HL-60 (cell line): Measurements from ENCODE around the gene C2CD5.

Source experiments
- GABPA ChIP-seq: IDR thresholded peaks from 2 replicates; pipeline ENCODE4 v1.6.1; 2012; ENCODE audit warnings: low read depth
- POLR2AphosphoS5 ChIP-seq: IDR thresholded peaks from 2 replicates; pipeline ENCODE4 v1.6.1; 2012; ENCODE audit warnings: low read depth
- TF ChIP-seq, protein P1 (sequence below): IDR thresholded peaks from one replicate; pipeline ENCODE4 v1.5.1; 2011; ENCODE audit warnings: low read length, control low read depth, inconsistent platforms; ENCODE audit not compliant: insufficient read depth
- TF ChIP-seq, protein P2 (sequence below): IDR thresholded peaks from 2 replicates; pipeline ENCODE4 v1.6.1; 2012; ENCODE audit warnings: low read depth; ENCODE audit not compliant: insufficient replicate concordance

DNA sequence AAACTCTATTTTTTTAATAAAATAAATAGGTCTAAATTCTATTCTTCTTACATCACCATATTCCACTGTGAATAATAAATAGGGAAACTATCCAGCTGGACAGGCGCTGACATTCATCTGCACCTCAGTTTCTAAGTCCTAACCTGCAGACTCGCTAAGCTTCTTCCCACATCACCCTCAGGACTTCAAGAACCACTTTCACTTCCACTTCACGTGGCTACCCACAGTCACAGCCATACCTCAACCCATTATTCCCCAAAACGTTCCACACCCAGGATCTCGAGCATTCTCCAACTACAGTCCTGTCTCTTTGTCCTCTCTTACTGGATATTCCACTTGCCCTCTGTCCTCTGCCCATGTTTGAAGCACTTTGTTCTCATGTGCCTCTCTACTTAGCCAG is 71.1 kb downstream of the C2CD5 start:
- TF ChIP-seq, protein P1, sequence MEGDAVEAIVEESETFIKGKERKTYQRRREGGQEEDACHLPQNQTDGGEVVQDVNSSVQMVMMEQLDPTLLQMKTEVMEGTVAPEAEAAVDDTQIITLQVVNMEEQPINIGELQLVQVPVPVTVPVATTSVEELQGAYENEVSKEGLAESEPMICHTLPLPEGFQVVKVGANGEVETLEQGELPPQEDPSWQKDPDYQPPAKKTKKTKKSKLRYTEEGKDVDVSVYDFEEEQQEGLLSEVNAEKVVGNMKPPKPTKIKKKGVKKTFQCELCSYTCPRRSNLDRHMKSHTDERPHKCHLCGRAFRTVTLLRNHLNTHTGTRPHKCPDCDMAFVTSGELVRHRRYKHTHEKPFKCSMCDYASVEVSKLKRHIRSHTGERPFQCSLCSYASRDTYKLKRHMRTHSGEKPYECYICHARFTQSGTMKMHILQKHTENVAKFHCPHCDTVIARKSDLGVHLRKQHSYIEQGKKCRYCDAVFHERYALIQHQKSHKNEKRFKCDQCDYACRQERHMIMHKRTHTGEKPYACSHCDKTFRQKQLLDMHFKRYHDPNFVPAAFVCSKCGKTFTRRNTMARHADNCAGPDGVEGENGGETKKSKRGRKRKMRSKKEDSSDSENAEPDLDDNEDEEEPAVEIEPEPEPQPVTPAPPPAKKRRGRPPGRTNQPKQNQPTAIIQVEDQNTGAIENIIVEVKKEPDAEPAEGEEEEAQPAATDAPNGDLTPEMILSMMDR, result no peak
- TF ChIP-seq GABPA, result no peak
- TF ChIP-seq POLR2AphosphoS5, result no peak
- TF ChIP-seq, protein P2, sequence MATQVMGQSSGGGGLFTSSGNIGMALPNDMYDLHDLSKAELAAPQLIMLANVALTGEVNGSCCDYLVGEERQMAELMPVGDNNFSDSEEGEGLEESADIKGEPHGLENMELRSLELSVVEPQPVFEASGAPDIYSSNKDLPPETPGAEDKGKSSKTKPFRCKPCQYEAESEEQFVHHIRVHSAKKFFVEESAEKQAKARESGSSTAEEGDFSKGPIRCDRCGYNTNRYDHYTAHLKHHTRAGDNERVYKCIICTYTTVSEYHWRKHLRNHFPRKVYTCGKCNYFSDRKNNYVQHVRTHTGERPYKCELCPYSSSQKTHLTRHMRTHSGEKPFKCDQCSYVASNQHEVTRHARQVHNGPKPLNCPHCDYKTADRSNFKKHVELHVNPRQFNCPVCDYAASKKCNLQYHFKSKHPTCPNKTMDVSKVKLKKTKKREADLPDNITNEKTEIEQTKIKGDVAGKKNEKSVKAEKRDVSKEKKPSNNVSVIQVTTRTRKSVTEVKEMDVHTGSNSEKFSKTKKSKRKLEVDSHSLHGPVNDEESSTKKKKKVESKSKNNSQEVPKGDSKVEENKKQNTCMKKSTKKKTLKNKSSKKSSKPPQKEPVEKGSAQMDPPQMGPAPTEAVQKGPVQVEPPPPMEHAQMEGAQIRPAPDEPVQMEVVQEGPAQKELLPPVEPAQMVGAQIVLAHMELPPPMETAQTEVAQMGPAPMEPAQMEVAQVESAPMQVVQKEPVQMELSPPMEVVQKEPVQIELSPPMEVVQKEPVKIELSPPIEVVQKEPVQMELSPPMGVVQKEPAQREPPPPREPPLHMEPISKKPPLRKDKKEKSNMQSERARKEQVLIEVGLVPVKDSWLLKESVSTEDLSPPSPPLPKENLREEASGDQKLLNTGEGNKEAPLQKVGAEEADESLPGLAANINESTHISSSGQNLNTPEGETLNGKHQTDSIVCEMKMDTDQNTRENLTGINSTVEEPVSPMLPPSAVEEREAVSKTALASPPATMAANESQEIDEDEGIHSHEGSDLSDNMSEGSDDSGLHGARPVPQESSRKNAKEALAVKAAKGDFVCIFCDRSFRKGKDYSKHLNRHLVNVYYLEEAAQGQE, result no peak
